Head of caudate nucleus (tissue), 42 donors: ENCODE measurements around the gene KLK2.
A peak's percentile ranks its signal among the peaks of the same experiment; 100 is the strongest.
"Not testable (repeated sequence)": the region's sequence is repeated elsewhere in the genome, so short reads cannot be mapped to it uniquely, and the experiment has no call there.

Source experiments
- DNase-seq, 42 donors: peaks; one replicate each; pipeline versions ENCODE4 v3.0.0 to v3.0.0-alpha.2; 2020 to 2021; ENCODE audit warnings: mixed read lengths in 7 of 42
- intact Hi-C: fragments of 100-400 bp; cut with DNase I; formaldehyde crosslinking; loops from one replicate; pipeline ENCODE4 v1.15.0; 2022

The KLK2 gene

GRCh38 chr19:50889638-50890037 lies 16.4 kb downstream of the KLK2 start:
- intact Hi-C loops: no loop called here
- no peak for DNase-seq

GRCh38 chr19:50890422-50891252 lies 17.4 kb downstream of the KLK2 start:
- DNase-seq: no peak
- intact Hi-C loops: no loop called here

- DNase-seq: no peak
- intact Hi-C loops: no loop called here
Measured at GRCh38 chr19:50891253-50891625, 18.0 kb downstream of the KLK2 start.

GRCh38 chr19:50893047-50893736 lies 20.0 kb downstream of the KLK2 start:
- DNase-seq: no peak
- intact Hi-C loops: no loop called here

- no peak for DNase-seq
- intact Hi-C loops: no loop called here
Measured at GRCh38 chr19:50894478-50895356, 21.5 kb downstream of the KLK2 start.

GRCh38 chr19:50896089-50896590 lies 22.9 kb downstream of the KLK2 start:
- intact Hi-C loops, DNase-seq: not testable (repeated sequence)

GRCh38 chr19:50896591-50897190 lies 23.5 kb downstream of the KLK2 start:
- intact Hi-C loops: no loop called here
- DNase-seq: no peak

- DNase-seq: no peak
- intact Hi-C loops: no loop called here
Measured at GRCh38 chr19:50897191-50897607, 24.0 kb downstream of the KLK2 start.

- DNase-seq: no peak
- intact Hi-C loops: no loop called here
Measured at GRCh38 chr19:50897612-50898011, 24.4 kb downstream of the KLK2 start.

- intact Hi-C loops: no loop called here
Measured at GRCh38 chr19:50898018-50898417, 24.8 kb downstream of the KLK2 start.

GRCh38 chr19:50899569-50899968 lies 26.3 kb downstream of the KLK2 start:
- intact Hi-C loops: no loop called here

More at GRCh38 chr19:50898018-50898417, 24.8 kb downstream of the KLK2 start:
- no peak for DNase-seq

GRCh38 chr19:50902640-50903039 lies 29.4 kb downstream of the KLK2 start:
- intact Hi-C loops: no loop called here

More at GRCh38 chr19:50899569-50899968, 26.3 kb downstream of the KLK2 start:
- DNase-seq: no peak

GRCh38 chr19:50906217-50906616 lies 33.0 kb downstream of the KLK2 start:
- intact Hi-C loops: no loop called here
- DNase-seq: peak in 18 of 42 donors; percentile 8 to 65 (median 34)

More at GRCh38 chr19:50902640-50903039, 29.4 kb downstream of the KLK2 start:
- no peak for DNase-seq

GRCh38 chr19:50908336-50908735 lies 35.1 kb downstream of the KLK2 start:
- intact Hi-C loops: no loop called here
- DNase-seq: no peak

- DNase-seq: peak in 29 of 42 donors; percentile 6 to 52 (median 28)
- intact Hi-C loops: no loop called here
Measured at GRCh38 chr19:50909240-50910070, 36.2 kb downstream of the KLK2 start.

- intact Hi-C loops: no loop called here
- no peak for DNase-seq
Measured at GRCh38 chr19:50910722-50911121, 37.5 kb downstream of the KLK2 start.

GRCh38 chr19:50911206-50912101 lies 38.2 kb downstream of the KLK2 start, which contains the start of gene KLK4:
Gene KLK4, minus strand, starts transcription at chr19:50911395. Its CDS starts 657 bp downstream, at chr19:50910738.
- intact Hi-C loops: no loop called here
- no peak for DNase-seq
